ENCODE results near the gene SGTA. TPM values are rescaled to one million over a fixed set of nuclear protein-coding genes. Genes with fewer than 3 reads are reported as not detected.

SGTA gene
- total and polyA plus RNA-seq, 2 of the 8 experiments (the other 6 are each of a cell fraction or from before 2014, with no cell fraction given) = 86.8 to 130 TPM

GRCh38 chr19:2716722-2717637 is 66.1 kb downstream of the SGTA start:
- Histone ChIP-seq H4K20me1 (replicated peaks in 1 of 2; ENCODE audit: control insufficient read depth in 1 of 2, insufficient read depth in 2 of 2, low read length in 2 of 2) (peaks cover 0 to 4% of the 10 kb centered on the region in 2 experiments), H3K4me2 (ENCODE audit: insufficient read depth in 1 of 2, low read depth in 2 of 2, low read length in 2 of 2) (no peak overlapping the region), H3K27ac (ENCODE audit: low read depth, low read length) (no peak overlapping the region), H2BK20ac (ENCODE audit: low read length) (no peak overlapping the region), H3K23ac (ENCODE audit: insufficient read length) (no peak overlapping the region), H4K5ac (ENCODE audit: insufficient read length, low read depth, low read length) (no peak overlapping the region), H3K79me2 (ENCODE audit: control insufficient read depth in 1 of 2, insufficient read depth in 2 of 2, low read length in 2 of 2) (no peaks in the 10 kb centered on the region), H3K4me3 (ENCODE audit: extremely low read depth in 1 of 4, insufficient read depth in 2 of 4, low read depth in 3 of 4, low read length in 4 of 4) (no peak overlapping the region), H3K9ac (replicated peaks in 1 of 4; ENCODE audit: extremely low read depth in 1 of 4, low read depth in 3 of 4, low read length in 3 of 4) (no peak overlapping the region), H3K4me1 (replicated peaks in 1 of 4; ENCODE audit: control insufficient read depth in 3 of 4, insufficient read depth in 4 of 4, low read length in 3 of 4) (peaks cover 0 to 10% (median 6%) of the 10 kb centered on the region in 4 experiments; a peak in 6 of 7 replicates), H2BK5ac (ENCODE audit: low read depth, low read length) (peak overlapping the region; percentile 52; the same call in 1 of the 2 replicates), H3K79me1 (ENCODE audit: low read depth, low read length) (no peaks in the 10 kb centered on the region), H2BK12ac (ENCODE audit: low read depth, low read length) (no peak overlapping the region), H3K27me3 (replicated peaks in 1 of 4; ENCODE audit: control insufficient read depth in 3 of 4, extremely low read depth in 1 of 4, insufficient read depth in 3 of 4, low read length in 3 of 4) (peaks cover 0 to 1% (median under 1%) of the 10 kb centered on the region in 4 experiments; a peak in 3 of 7 replicates), H3K23me2 (ENCODE audit: low read depth, low read length) (peaks cover 19% of the 10 kb centered on the region; the same call in 1 of the 2 replicates), H2AFZ (ENCODE audit: low read length) (no peak overlapping the region), H3K18ac (ENCODE audit: extremely low read depth, low read length) (no peak overlapping the region), H3K36me3 (ENCODE audit: control insufficient read depth in 2 of 4, insufficient read depth in 4 of 4, low read length in 3 of 4) (peaks cover 0 to 17% (median 0%) of the 10 kb centered on the region in 4 experiments; a peak in 1 of 8 replicates), H2AK5ac (ENCODE audit: low read depth, low read length) (no peak overlapping the region), H3K4ac (replicated peaks; ENCODE audit: insufficient read length, low read depth, low read length) (no peak overlapping the region), H4K91ac (replicated peaks; ENCODE audit: insufficient read length, low read length) (no peak overlapping the region), H4K8ac (ENCODE audit: extremely low read depth, insufficient read depth, low read length) (no peak overlapping the region), H3K56ac (replicated peaks; ENCODE audit: insufficient read length, low read depth, low read length) (no peak overlapping the region), H3K9me3 (ENCODE audit: insufficient read depth in 2 of 2, low read depth in 1 of 2, low read length in 1 of 2) (peaks cover 9 to 17% of the 10 kb centered on the region in 2 experiments; a peak in 3 of 4 replicates), H2BK120ac (replicated peaks; ENCODE audit: low read depth, low read length) (no peak overlapping the region), H2BK15ac (ENCODE audit: low read length) (no peak overlapping the region), H3K14ac (ENCODE audit: insufficient read length) (no peak overlapping the region)
- ChIA-PET POLR2A (ENCODE audit: partially characterized antibody) (interaction anchor here (0.6 to 2.3 kb wide), 5 partner anchors 11 to 55 kb away, joined by 3 to 8 read pairs (median 4); partner anchors contain the start of gene GNG7), CTCF (ENCODE audit: partially characterized antibody) (interaction anchor here (0.6 to 1.7 kb wide), 5 partner anchors 15 to 126 kb away, joined by 3 to 6 read pairs (median 4); partner anchors contain the start of gene GNG7)
- WGBS, 2 experiments (ENCODE audit: extremely low coverage in 1 of 2, insufficient coverage in 1 of 2, insufficient read length in 1 of 2, insufficient replicate concordance in 2 of 2, low coverage in 1 of 2, low lambda C conversion rate in 2 of 2, missing lambda C conversion rate in 1 of 2) = 93% methylated on average over 16 of the region's 51 CpGs; no CpG with 5 or more reads in 1 of the 2 experiments
- DNase-seq (ENCODE audit: low read depth in 1 of 2, low spot score in 2 of 2) (no peak), FAIRE-seq (no peak)
- TF ChIP-seq ATF3 (IDR thresholded peaks at IDR 0.05; ENCODE audit: insufficient read depth, low read depth, low read length) = no peak
- no peak for TF ChIP-seq CHD2 (IDR thresholded peaks at IDR 0.05; ENCODE audit: low read length)
- no peak for TF ChIP-seq CBX8 (IDR thresholded peaks at IDR 0.05; ENCODE audit: borderline replicate concordance, low read depth, low read length)
- no peak for TF ChIP-seq RNF2 (IDR thresholded peaks at IDR 0.05; ENCODE audit: borderline replicate concordance, low read depth, low read length, missing control alignments, poor library complexity, severe bottlenecking)
- no peak for TF ChIP-seq TBP (IDR thresholded peaks at IDR 0.05; ENCODE audit: low read depth, low read length)
- no peak for TF ChIP-seq ATF2 (IDR thresholded peaks at IDR 0.05; ENCODE audit: low read length)
- TF ChIP-seq CHD1 (IDR thresholded peaks at IDR 0.05; ENCODE audit: low read depth, low read length) = no peak
- no peak for TF ChIP-seq POU5F1 (IDR thresholded peaks at IDR 0.05; ENCODE audit: low read depth, low read length)

Data from H1 (cell line).